ENCODE measurements around the gene ADCY3. TPM values are rescaled to one million over a fixed set of nuclear protein-coding genes. Genes with fewer than 3 reads are reported as not detected.

The ADCY3 gene
- total and polyA plus RNA-seq, 2 of the 4 experiments (the other 2 are of a cell fraction): 17.4 to 46.1 TPM

DNA sequence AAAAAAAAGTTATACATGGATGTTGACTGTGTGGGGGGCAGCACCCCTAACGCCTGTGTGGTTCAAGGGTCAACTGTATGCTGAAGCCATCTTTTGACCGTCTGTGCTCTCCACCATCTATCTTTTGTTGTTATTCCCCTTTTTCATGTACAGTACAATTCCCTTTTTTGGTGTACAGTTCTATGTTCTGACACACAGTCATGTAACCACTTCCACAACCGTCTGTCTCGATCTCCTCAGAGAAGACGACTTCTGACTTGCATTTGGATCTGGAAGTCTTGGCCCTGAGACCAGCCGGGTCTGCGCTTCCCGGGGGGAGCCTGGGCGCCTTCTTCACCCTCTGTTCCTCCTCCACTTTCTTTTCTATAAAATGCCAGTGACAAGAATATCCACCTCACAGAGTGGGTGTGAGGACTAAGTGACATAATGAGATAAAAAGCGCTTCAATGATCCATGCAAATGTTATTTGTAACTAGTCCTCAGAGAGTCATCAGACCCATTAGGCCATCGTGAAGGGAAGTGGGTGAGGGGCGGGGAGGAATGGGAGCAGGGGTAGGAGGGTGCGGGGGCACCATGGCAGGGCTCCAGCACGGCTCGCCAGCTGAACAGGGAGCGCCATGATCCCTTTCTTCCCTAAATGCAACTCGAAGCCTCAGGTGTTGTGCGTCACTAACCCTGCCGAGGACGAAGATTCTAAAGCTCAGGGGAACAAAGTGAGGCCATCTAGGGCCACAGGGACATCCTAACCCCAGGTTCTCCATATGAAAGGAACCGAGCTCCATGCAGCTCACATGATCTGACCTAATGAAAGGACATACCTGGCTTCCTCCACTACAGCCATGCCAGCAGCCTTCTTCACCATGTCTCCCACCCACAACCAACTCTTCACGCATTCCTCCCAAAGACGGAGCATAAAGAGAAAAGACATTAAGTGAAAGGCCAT lies 16.6 kb downstream of the ADCY3 start (continued):
- no peak for TF ChIP-seq FOS (IDR thresholded peaks at IDR 0.05; ENCODE audit: low read depth, low read length)

DNA sequence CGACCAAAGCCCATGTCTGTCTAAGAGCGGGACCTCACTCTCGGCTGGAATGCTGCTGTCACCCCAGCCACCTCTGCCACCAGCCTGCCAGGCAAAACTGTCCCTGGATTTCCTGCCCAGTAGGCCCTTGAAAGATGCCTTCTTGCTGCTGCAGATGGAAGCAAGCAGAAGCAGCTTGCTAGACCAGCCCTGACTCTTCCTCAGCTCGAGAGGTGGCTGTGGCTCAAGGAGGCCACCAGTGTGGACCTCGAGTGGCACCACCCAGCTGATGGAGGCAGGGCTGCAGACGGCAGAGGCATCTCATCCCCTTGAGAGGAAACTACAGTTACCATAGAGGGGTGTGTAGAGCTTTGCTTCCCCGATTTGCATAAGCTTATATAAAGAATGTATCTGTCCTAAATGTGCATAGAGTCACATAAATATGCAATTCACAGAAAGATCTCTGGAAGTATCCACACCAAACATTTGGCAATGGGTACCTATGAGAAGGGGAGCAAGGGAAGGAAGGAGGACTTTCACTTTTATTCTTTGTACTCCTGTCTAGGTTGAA lies 20.6 kb downstream of the ADCY3 start:
- Histone ChIP-seq H2AK9ac (replicated peaks; ENCODE audit: low read depth, low read length, poor library complexity) (no peak overlapping the region), H3K56ac (ENCODE audit: extremely low read depth, insufficient read depth, low read length) (no peak overlapping the region), H3K9me1 (ENCODE audit: insufficient read depth, low read length) (0 out of 2 replicates have a peak, but pooled peaks cover 2% of the 10 kb centered on the region), H2AFZ (replicated peaks; ENCODE audit: low read length, poor library complexity) (no peak overlapping the region), H3K23ac (ENCODE audit: low read depth, low read length) (no peak overlapping the region), H4K8ac (ENCODE audit: low read depth in 2 of 2, low read length in 2 of 2) (no peak overlapping the region), H3K14ac (replicated peaks; ENCODE audit: low read depth, low read length) (no peak overlapping the region), H3K9me3 (ENCODE audit: control insufficient read depth, insufficient read depth, low read length) (peaks cover 8% of the 10 kb centered on the region), H3K18ac (ENCODE audit: low read depth, low read length) (no peak overlapping the region), H3K4ac (ENCODE audit: low read depth, low read length) (no peak overlapping the region), H2BK120ac (ENCODE audit: low read depth, low read length) (no peak overlapping the region), H3K27ac (ENCODE audit: insufficient read depth, low read length) (no peak overlapping the region), H3K9ac (ENCODE audit: low read depth, low read length) (no peak overlapping the region), H2BK15ac (ENCODE audit: low read depth, low read length) (no peak overlapping the region), H3K36me3 (ENCODE audit: control insufficient read depth, insufficient read depth, low read length) (peaks cover 12% of the 10 kb centered on the region), H2AK5ac (ENCODE audit: low read depth, low read length) (no peak overlapping the region), H3K4me1 (ENCODE audit: control insufficient read depth, insufficient read depth, low read length) (no peaks in the 10 kb centered on the region), H3K4me2 (ENCODE audit: low read depth, low read length) (no peak overlapping the region), H4K5ac (ENCODE audit: low read depth, low read length) (no peak overlapping the region), H4K91ac (ENCODE audit: insufficient read depth, low read depth, low read length) (no peak overlapping the region), H2BK5ac (ENCODE audit: low read depth, low read length, poor library complexity, severe bottlenecking) (no peak overlapping the region), H4K20me1 (ENCODE audit: insufficient read depth, low read length) (no peaks in the 10 kb centered on the region), H3K4me3 (ENCODE audit: insufficient read depth, low read depth, low read length) (no peak overlapping the region), H2BK20ac (ENCODE audit: low read depth, low read length) (no peak overlapping the region), H3K27me3 (ENCODE audit: control insufficient read depth, insufficient read depth, low read length) (no peaks in the 10 kb centered on the region), H3K79me1 (ENCODE audit: low read depth in 1 of 2, low read length in 2 of 2) (peaks cover 0 to 14% of the 10 kb centered on the region in 2 experiments; a peak in 1 of 4 replicates)
- intact Hi-C loops (cut with micrococcal nuclease): no loop called here
- TF ChIP-seq MAFK (IDR thresholded peaks at IDR 0.05; ENCODE audit: low read depth, low read length) (no peak), FOS (IDR thresholded peaks at IDR 0.05; ENCODE audit: low read depth, low read length) (no peak), SMC3 (IDR thresholded peaks at IDR 0.05; ENCODE audit: low read depth, low read length) (no peak), RCOR1 (IDR thresholded peaks at IDR 0.05; ENCODE audit: insufficient replicate concordance, low read length) (no peak), MAZ (IDR thresholded peaks at IDR 0.05; ENCODE audit: borderline replicate concordance, low read depth, low read length) (no peak), RFX5 (IDR thresholded peaks at IDR 0.05; ENCODE audit: low read depth, low read length) (no peak), POLR2A (IDR thresholded peaks at IDR 0.05; ENCODE audit: low read depth, low read length) (no peak)
- TF ChIP-seq, protein P1, sequence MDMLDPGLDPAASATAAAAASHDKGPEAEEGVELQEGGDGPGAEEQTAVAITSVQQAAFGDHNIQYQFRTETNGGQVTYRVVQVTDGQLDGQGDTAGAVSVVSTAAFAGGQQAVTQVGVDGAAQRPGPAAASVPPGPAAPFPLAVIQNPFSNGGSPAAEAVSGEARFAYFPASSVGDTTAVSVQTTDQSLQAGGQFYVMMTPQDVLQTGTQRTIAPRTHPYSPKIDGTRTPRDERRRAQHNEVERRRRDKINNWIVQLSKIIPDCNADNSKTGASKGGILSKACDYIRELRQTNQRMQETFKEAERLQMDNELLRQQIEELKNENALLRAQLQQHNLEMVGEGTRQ (IDR thresholded peaks at IDR 0.05; ENCODE audit: low read depth, low read length): no peak
- ChIA-PET CTCF (no interaction called here), POLR2A (ENCODE audit: unreplicated experiment) (no interaction called here)
- WGBS, 2 experiments (ENCODE audit: extremely low coverage in 2 of 2, insufficient read length in 1 of 2): no CpG with 5 or more reads among the region's 7 CpGs
- DNase-seq (no peak), ATAC-seq (ENCODE audit: low read depth) (no peak)
- in situ Hi-C loops (cut with MboI; ENCODE audit: low sequenced_read_pairs): no loop called here
- no TSS peak for BruUV-seq (replicated peaks)
- dilution Hi-C loops (cut with HindIII; ENCODE audit: low sequenced_read_pairs, unreplicated experiment): no loop called here

Data from IMR-90 (cell line).